H9 (cell line): Measurements from ENCODE around the gene LINGO3. TPM values are rescaled to one million over a fixed set of nuclear protein-coding genes. Genes with fewer than 3 reads are reported as not detected.

Experiments
- DNase-seq: peaks from one replicate; pipeline ENCODE4 v3.0.0-alpha.2; 2017
- H2AFZ ChIP-seq: one replicate; pipeline ENCODE4 v1.6.1; 2013; ENCODE audit warnings: mild to moderate bottlenecking, low read length, control low read depth, moderate library complexity
- H2AK5ac ChIP-seq: 2 replicates; pipeline ENCODE4 v1.6.1; 2013; ENCODE audit warnings: low read length, control low read depth, mixed read lengths; ENCODE audit not compliant: insufficient read length
- H2BK120ac ChIP-seq: one replicate; pipeline ENCODE4 v1.6.1; 2013; ENCODE audit warnings: low read depth, mild to moderate bottlenecking, low read length, control low read depth, inconsistent platforms; ENCODE audit not compliant: poor library complexity, severe bottlenecking
- H2BK12ac ChIP-seq: 2 replicates; pipeline ENCODE4 v1.6.1; 2013; ENCODE audit warnings: low read length, control low read depth, mixed read lengths, low read depth; ENCODE audit not compliant: insufficient read length
- H2BK15ac ChIP-seq: 2 replicates; pipeline ENCODE4 v1.6.1; 2013; ENCODE audit warnings: low read depth, low read length, control low read depth
- H2BK20ac ChIP-seq: one replicate; pipeline ENCODE4 v1.6.1; 2013; ENCODE audit warnings: low read depth, mild to moderate bottlenecking, low read length, control low read depth, inconsistent platforms; ENCODE audit not compliant: poor library complexity, severe bottlenecking
- H2BK5ac ChIP-seq: 2 replicates; pipeline ENCODE4 v1.6.1; 2013; ENCODE audit warnings: low read length, control low read depth, mixed read lengths; ENCODE audit not compliant: insufficient read length
- H3K14ac ChIP-seq: 2 replicates; pipeline ENCODE4 v1.6.1; 2013; ENCODE audit warnings: low read length, control low read depth; ENCODE audit not compliant: insufficient read depth
- H3K18ac ChIP-seq: 2 replicates; pipeline ENCODE4 v1.6.1; 2013; ENCODE audit warnings: low read depth, mild to moderate bottlenecking, mixed read lengths, low read length, control low read depth; ENCODE audit not compliant: insufficient read length
- H3K23ac ChIP-seq: 2 replicates; pipeline ENCODE4 v1.6.1; 2013; ENCODE audit warnings: low read length, control low read depth, mixed read lengths, low read depth; ENCODE audit not compliant: insufficient read length
- H3K23me2 ChIP-seq: 2 replicates; pipeline ENCODE4 v1.6.1; 2013; ENCODE audit warnings: low read depth, mild to moderate bottlenecking, mixed read lengths, low read length, control low read depth; ENCODE audit not compliant: insufficient read length, poor library complexity, severe bottlenecking
- H3K27ac ChIP-seq: 2 replicates; pipeline ENCODE4 v1.5.1; 2013; ENCODE audit warnings: low read length, control low read depth, mixed read lengths, low read depth; ENCODE audit not compliant: insufficient read length
- H3K27me3 ChIP-seq: 2 replicates; pipeline ENCODE4 v1.6.1; 2013; ENCODE audit warnings: low read length, control low read depth, inconsistent platforms; ENCODE audit not compliant: insufficient read depth
- H3K4ac ChIP-seq: 2 replicates; pipeline ENCODE4 v1.6.1; 2013; ENCODE audit warnings: low read depth, mild to moderate bottlenecking, control low read depth, inconsistent platforms, low read length, moderate library complexity
- H3K4me1 ChIP-seq: 2 replicates; pipeline ENCODE4 v1.6.1; 2013; ENCODE audit warnings: low read length, control low read depth, inconsistent platforms; ENCODE audit not compliant: insufficient read depth
- H3K4me2 ChIP-seq: 2 replicates; pipeline ENCODE4 v1.6.1; 2013; ENCODE audit warnings: low read length, control low read depth, mixed read lengths; ENCODE audit not compliant: insufficient read length, insufficient read depth
- H3K56ac ChIP-seq: 2 replicates; pipeline ENCODE4 v1.6.1; 2013; ENCODE audit warnings: low read depth, mild to moderate bottlenecking, mixed read lengths, low read length, control low read depth; ENCODE audit not compliant: insufficient read length
- H3K79me1 ChIP-seq: 2 replicates; pipeline ENCODE4 v1.6.1; 2013; ENCODE audit warnings: low read depth, mild to moderate bottlenecking, moderate library complexity, low read length, control low read depth, inconsistent platforms; ENCODE audit not compliant: insufficient read depth, poor library complexity, severe bottlenecking
- H3K79me2 ChIP-seq: 2 replicates; pipeline ENCODE4 v1.6.1; 2013; ENCODE audit warnings: low read length, control low read depth, inconsistent platforms; ENCODE audit not compliant: insufficient read depth
- H3K9ac ChIP-seq: 2 replicates; pipeline ENCODE4 v1.6.1; 2013; ENCODE audit warnings: low read length, control low read depth, mixed read lengths; ENCODE audit not compliant: insufficient read length; ENCODE audit errors: extremely low read depth
- H3K9me3 ChIP-seq: one replicate; pipeline ENCODE4 v1.6.1; 2013; ENCODE audit warnings: low read depth, low read length, inconsistent platforms; ENCODE audit not compliant: control insufficient read depth
- H3T11ph ChIP-seq: one replicate; pipeline ENCODE4 v1.6.1; 2013; ENCODE audit warnings: mild to moderate bottlenecking, low read length, control low read depth, inconsistent platforms
- H4K20me1 ChIP-seq: one replicate; pipeline ENCODE4 v1.6.1; 2013; ENCODE audit not compliant: control insufficient read depth, insufficient read length, insufficient read depth
- H4K5ac ChIP-seq: 2 replicates; pipeline ENCODE4 v1.6.1; 2013; ENCODE audit warnings: low read depth, mild to moderate bottlenecking, mixed read lengths, low read length, control low read depth; ENCODE audit not compliant: insufficient read length
- H4K8ac ChIP-seq: replicated peaks from 2 replicates; pipeline ENCODE4 v1.6.1; 2013; ENCODE audit warnings: low read length, control low read depth, mixed read lengths, low read depth; ENCODE audit not compliant: insufficient read length
- H4K91ac ChIP-seq: 2 replicates; pipeline ENCODE4 v1.6.1; 2013; ENCODE audit warnings: low read depth, mild to moderate bottlenecking, moderate library complexity, mixed read lengths, low read length, control low read depth; ENCODE audit not compliant: insufficient read length
- H3K27ac Mint-ChIP-seq, 3 experiments: 2 replicates in 2 of 3; 3 replicates in 1 of 3; pipeline ENCODE4 v1.8.0; 2020 to 2021; ENCODE audit warnings: mixed read lengths in 3 of 3, mild to moderate bottlenecking in 1 of 3, moderate library complexity in 1 of 3
- H3K27me3 Mint-ChIP-seq: 2 replicates; pipeline ENCODE4 v1.8.0; 2021; ENCODE audit warnings: low read depth, mild to moderate bottlenecking, moderate library complexity, mixed read lengths
- H3K36me3 Mint-ChIP-seq, 3 experiments: 2 replicates in 2 of 3; 3 replicates in 1 of 3; pipeline ENCODE4 v1.8.0; 2020 to 2021; ENCODE audit warnings: low read depth in 3 of 3, mixed read lengths in 3 of 3; ENCODE audit not compliant: insufficient read depth in 1 of 3
- H3K4me1 Mint-ChIP-seq, 2 experiments: 2 replicates each; pipeline ENCODE4 v1.8.0; 2020; ENCODE audit warnings: mixed read lengths in 2 of 2
- H3K4me3 Mint-ChIP-seq, 2 experiments: 2 replicates in 1 of 2; 3 replicates in 1 of 2; pipeline ENCODE4 v1.8.0; 2020 to 2021; ENCODE audit warnings: mild to moderate bottlenecking in 2 of 2, mixed read lengths in 2 of 2, moderate library complexity in 1 of 2
- H3K9me3 Mint-ChIP-seq, 2 experiments: 2 replicates in 1 of 2; 3 replicates in 1 of 2; pipeline ENCODE4 v1.8.0; 2020; ENCODE audit warnings: mild to moderate bottlenecking in 2 of 2, mixed read lengths in 2 of 2, moderate library complexity in 1 of 2
- WGBS: extraction: QIAGEN DNeasy Blood & Tissue Kit; methylation state at CpG from one replicate; pipeline ENCODE4 v1.1.7; 2013; ENCODE audit warnings: missing lambda C conversion rate, low lambda C conversion rate, mixed read lengths; ENCODE audit not compliant: insufficient read length; ENCODE audit errors: extremely low coverage; 5-methylcytosine and 5-hydroxymethylcytosine counted together
- total RNA-seq: library from RNA; stranded (reverse); gene quantifications from 2 replicates; pipeline ENCODE4 v1.2.1, GENCODE V29; 2021
- TF ChIP-seq, protein P1 (sequence below): fragments of 200-600 bp; sonication (generic); conservative IDR thresholded peaks from 3 replicates; pipeline ENCODE4 v1.8.0; 2021; ENCODE audit warnings: antibody characterized with exemption, mild to moderate bottlenecking

The LINGO3 gene
- total RNA-seq, 1 experiment from 2014 or later = 0.28 TPM

DNA sequence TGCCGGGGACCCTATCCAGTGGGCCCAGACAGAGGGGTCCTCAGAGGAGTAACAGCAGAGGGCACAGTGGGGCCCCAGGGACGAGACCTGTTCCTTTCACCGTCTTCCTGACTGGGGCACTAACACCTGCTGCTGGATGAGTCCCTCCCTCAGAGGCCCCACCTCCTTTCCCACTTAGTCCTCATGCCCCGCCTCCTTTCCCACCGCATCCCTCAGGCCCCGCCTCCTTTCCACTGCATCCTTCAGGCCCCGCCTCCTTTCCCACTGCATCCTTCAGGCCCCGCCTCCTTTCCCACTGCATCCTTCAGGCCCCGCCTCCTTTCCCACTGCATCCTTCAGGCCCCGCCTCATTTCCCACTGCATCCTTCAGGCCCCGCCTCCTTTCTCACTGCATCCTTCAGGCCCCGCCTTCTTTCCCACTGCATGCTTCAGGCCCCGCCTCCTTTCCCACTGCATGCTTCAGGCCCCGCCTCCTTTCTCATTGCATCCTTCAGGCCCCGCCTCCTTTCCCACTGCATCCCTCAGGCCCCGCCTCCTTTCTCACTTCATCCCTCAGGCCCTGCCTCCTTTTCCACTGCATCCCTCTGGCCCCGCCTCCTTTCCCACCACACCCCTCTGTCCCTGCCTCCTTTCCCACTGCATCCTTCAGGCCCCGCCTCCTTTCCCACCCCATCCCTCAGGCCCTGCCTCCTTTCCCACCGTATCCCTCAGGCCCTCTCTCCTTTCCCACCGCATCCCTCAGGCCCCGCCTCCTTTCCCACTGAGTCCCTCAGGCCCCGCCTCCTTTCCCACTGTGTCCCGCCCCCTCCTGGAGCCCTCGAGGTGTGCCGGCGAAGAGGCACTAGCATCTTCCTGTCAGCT, 27.3 kb upstream of the LINGO3 start:
- Histone ChIP-seq H3K23me2 (no peaks in the 10 kb centered on the region), H4K8ac (no peak overlapping the region), H4K91ac (no peak overlapping the region), H2BK15ac (no peak overlapping the region), H3K18ac (no peak overlapping the region), H3K27ac (no peak overlapping the region), H3K79me2 (peaks cover 4% of the 10 kb centered on the region; the same call in 1 of the 2 replicates), H3K23ac (no peak overlapping the region), H3K27me3 (no peaks in the 10 kb centered on the region), H2AFZ (no peak overlapping the region), H2BK20ac (no peak overlapping the region), H2BK120ac (no peak overlapping the region), H3T11ph (no peak overlapping the region), H3K79me1 (peaks cover 2% of the 10 kb centered on the region), H2BK12ac (no peak overlapping the region), H4K20me1 (peaks cover 2% of the 10 kb centered on the region), H3K4me2 (no peak overlapping the region), H3K4me1 (peaks cover 5% of the 10 kb centered on the region; the same call in 1 of the 2 replicates), H3K56ac (no peak overlapping the region), H2AK5ac (no peak overlapping the region), H2BK5ac (no peak overlapping the region), H4K5ac (no peak overlapping the region), H3K4ac (no peak overlapping the region), H3K14ac (no peak overlapping the region), H3K9ac (no peak overlapping the region), H3K9me3 (no peaks in the 10 kb centered on the region)
- Mint-ChIP-seq H3K27ac (no peak overlapping the region), H3K4me3 (peak overlapping the region in 1 of 2 experiments; percentile 38; a peak in 2 of 5 replicates), H3K4me1 (peaks cover 17 to 36% of the 10 kb centered on the region in 2 experiments), H3K9me3 (peaks cover 3 to 6% of the 10 kb centered on the region in 2 experiments; a peak in 4 of 5 replicates), H3K27me3 (no peaks in the 10 kb centered on the region), H3K36me3 (peaks cover 5 to 19% (median 7%) of the 10 kb centered on the region in 3 experiments)
- no peak for DNase-seq
- TF ChIP-seq, protein P1, sequence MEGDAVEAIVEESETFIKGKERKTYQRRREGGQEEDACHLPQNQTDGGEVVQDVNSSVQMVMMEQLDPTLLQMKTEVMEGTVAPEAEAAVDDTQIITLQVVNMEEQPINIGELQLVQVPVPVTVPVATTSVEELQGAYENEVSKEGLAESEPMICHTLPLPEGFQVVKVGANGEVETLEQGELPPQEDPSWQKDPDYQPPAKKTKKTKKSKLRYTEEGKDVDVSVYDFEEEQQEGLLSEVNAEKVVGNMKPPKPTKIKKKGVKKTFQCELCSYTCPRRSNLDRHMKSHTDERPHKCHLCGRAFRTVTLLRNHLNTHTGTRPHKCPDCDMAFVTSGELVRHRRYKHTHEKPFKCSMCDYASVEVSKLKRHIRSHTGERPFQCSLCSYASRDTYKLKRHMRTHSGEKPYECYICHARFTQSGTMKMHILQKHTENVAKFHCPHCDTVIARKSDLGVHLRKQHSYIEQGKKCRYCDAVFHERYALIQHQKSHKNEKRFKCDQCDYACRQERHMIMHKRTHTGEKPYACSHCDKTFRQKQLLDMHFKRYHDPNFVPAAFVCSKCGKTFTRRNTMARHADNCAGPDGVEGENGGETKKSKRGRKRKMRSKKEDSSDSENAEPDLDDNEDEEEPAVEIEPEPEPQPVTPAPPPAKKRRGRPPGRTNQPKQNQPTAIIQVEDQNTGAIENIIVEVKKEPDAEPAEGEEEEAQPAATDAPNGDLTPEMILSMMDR = no peak
- no CpG with 5 or more reads among the region's 26 CpGs for WGBS
